DMS153 (cell line): ENCODE data around the gene AOC3.
"Not testable (repeated sequence)": the region's sequence is repeated elsewhere in the genome, so short reads cannot be mapped to it uniquely, and the experiment has no call there.

Source experiments
- DNase-seq: peaks from one replicate; lab custom pipeline; 2025; lab: John Stamatoyannopoulos, UW

AOC3 gene

DNA sequence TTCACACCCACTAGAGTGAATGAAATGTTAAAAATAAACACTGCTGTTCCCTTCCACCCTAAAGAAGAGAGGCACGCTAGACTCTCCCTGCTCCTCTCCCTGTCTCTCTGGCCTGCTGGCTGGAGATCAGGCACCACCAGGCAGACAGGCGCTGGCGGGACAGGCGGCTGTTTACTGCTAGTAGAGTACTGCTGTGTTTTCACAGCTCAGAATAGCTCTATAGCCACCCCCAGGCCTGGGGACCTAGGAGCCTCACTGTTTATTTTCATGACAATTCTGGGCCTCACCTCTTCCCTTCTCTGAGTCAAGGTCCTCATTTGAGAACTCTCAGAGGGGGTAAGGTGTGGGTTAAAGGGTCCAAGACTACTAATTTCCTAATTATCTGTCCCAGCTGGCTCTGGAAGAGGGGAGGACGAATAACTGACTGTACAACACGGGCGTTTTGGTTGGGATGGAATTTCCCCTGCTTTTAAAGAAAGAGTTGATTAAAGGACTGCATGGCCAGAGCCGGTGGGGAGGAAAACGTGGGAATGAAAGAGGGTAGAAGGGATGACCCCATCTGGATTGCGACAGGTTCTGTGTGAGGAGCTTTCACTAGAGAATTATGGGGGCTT lies 40.6 kb downstream of the AOC3 start:
- DNase-seq: peak; percentile 9

DNA sequence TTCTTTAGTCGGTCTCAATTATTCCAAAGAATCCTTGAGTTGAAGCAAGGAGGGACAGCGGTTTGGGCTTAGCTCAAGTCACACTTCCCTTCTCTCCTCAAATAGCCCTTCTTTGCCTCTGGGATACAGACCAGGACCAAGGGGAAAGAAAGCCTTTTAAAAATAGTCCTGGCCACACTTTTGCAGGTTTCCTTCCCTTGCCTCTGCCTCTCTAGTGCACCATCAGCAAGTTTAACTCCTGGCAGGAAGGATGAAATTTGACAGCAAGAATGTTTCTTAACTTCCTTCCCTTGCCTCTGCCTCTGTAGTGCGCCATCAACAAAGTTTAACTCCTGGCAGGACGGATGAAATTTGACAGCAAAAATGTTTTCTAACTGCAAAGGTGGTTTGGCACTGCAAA lies 42.4 kb downstream of the AOC3 start:
- no peak for DNase-seq

DNA sequence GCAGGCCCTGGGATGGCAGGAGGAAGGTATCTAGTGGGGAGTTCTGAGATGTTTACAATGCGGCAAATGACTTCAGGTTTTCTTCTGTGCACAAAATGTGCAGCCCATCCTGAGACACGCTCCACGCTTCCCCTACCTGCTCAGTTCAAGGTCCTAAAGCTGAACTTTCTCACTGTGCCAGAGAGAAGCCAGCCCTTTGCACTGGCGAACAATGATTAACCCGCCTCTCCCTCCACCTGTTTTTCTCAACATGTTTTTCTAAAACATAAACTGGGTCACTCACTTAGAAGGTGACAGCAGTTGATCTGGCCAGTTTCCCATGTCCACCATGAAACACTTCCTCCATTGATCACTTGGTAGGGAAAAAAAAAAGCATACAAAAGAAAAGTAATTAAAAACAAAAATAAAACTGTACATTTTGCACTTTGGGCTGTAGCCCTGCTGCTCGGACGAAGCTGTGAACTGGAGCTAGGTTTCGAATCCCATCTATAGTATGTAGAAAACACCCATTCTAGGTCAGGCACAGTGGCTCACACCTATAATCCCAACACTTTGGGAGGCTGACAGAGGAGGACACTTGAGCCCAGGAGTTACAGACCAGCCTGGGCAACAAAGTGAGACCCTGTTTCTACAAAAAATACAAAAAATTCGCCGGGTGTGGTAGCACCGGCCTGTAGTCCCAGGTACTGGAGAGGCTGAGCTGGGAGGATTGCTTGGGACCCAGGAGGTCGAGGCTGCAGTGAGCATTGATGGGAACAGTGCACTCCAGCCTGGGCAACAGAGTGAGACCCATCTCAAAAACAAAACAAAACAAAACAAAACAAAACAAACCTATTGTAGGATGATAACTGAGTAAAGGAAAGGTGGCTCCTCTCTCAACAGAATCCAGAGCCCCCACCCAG lies 43.5 kb downstream of the AOC3 start:
- DNase-seq: no peak

GRCh38 chr17:42895185-42895555 lies 44.2 kb downstream of the AOC3 start:
- DNase-seq: no peak

GRCh38 chr17:42898147-42898811 lies 47.3 kb downstream of the AOC3 start:
- no peak for DNase-seq

GRCh38 chr17:42899981-42900380 lies 49.0 kb downstream of the AOC3 start:
- DNase-seq: not testable (repeated sequence)

DNA sequence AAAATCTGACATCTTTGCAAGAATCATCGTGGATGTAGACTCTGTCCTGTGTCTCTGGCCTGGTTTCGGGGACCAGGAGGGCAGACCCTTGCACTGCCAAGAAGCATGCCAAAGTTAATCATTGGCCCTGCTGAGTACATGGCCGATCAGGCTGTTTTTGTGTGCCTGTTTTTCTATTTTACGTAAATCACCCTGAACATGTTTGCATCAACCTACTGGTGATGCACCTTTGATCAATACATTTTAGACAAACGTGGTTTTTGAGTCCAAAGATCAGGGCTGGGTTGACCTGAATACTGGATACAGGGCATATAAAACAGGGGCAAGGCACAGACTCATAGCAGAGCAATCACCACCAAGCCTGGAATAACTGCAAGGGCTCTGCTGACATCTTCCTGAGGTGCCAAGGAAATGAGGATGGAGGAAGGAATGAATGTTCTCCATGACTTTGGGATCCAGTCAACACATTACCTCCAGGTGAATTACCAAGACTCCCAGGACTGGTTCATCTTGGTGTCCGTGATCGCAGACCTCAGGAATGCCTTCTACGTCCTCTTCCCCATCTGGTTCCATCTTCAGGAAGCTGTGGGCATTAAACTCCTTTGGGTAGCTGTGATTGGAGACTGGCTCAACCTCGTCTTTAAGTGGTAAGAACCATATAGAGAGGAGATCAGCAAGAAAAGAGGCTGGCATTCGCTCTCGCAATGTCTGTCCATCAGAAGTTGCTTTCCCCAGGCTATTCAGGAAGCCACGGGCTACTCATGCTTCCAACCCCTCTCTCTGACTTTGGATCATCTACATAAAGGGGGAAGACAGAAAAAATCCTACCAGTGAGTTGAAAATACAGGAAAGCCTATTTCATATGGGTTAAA lies 49.7 kb downstream of the AOC3 start, which contains the start of gene G6PC1:
TSS of gene G6PC1 (plus strand) at position 340 of the 872 bp plus-strand sequence. CDS start at position 418, 78 bp downstream.
- no peak for DNase-seq

DNA sequence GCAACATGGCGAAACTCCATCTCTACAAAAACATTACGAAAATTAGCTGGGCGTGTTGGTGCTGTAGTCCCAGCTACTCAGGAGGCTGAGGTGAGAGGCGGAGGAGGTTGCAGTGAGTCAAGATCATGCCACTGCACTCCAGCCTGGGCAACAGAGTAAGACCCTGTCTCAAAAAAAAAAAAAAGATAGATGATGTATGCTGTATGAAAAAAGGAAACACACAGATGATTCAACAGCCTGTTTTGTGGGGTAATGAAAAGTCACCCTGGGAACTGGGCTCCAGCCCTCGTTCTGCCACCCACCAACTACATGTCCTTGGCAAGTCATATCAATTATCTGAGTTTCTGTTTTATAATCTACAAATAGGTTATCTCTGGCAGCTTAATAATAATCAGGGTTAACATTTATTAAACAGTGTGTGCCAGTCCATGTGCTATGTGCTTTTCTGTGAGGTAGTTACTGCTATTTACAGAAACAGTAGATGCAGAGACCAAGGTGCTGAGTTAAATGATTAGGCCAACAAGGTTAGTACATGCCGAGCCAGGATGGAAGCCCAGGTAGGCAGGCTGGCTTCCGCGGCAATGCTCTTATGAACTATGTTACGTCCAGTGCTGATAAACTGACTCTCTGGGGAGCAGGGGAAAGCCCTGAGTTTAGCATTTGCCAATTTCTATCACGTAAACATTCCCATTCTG lies 50.7 kb downstream of the AOC3 start:
- no peak for DNase-seq

DNA sequence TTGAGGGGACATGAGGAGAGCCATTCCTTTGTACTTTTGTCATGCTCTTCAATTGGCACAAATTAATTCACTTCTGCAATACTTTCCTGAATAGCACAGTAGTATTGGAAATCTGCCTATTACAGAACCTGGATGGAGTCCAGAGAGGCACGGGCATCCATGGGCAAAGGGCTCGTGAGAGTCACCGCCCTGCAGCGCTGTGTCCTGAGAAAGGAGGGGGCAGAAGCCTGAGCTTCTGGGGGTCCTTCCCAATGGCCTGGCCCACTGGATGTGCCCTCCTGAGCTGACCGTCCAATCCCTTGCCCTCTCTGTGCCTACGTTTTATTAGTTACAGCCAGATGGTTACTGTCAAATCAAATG lies 53.1 kb downstream of the AOC3 start:
- no peak for DNase-seq

- DNase-seq: no peak
Measured at GRCh38 chr17:42906772-42907446, 55.9 kb downstream of the AOC3 start.
